GM12874 (cell line): ENCODE results near the gene PDE6B.

Experiments used
- TF ChIP-seq, protein P1 (sequence below): IDR thresholded peaks from 2 replicates; pipeline ENCODE4 v1.5.1; 2011; ENCODE audit warnings: low read depth, mild to moderate bottlenecking, control low read depth, low read length, moderate library complexity; ENCODE audit not compliant: insufficient read depth

PDE6B gene

DNA sequence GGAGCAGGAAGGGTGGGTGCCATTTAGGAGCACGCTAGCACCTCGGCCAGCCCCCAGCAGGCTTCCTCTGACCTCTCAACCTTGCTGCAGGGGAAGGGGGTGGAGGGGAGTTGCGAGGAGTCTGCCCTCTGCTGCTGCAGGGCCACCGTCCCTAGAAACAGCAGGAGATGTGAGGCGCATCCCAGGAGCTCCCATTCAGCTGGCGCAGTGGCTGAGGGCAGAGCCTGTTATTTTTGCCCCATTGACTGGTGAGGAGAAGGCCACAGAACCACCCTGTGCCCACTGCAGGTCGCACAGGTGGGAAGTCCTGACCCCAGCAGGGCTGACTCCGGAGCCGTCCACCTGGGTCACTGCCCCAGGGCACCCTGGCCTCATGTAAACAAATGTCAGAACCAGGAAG is 8.0 kb downstream of the PDE6B start:
- TF ChIP-seq, protein P1, sequence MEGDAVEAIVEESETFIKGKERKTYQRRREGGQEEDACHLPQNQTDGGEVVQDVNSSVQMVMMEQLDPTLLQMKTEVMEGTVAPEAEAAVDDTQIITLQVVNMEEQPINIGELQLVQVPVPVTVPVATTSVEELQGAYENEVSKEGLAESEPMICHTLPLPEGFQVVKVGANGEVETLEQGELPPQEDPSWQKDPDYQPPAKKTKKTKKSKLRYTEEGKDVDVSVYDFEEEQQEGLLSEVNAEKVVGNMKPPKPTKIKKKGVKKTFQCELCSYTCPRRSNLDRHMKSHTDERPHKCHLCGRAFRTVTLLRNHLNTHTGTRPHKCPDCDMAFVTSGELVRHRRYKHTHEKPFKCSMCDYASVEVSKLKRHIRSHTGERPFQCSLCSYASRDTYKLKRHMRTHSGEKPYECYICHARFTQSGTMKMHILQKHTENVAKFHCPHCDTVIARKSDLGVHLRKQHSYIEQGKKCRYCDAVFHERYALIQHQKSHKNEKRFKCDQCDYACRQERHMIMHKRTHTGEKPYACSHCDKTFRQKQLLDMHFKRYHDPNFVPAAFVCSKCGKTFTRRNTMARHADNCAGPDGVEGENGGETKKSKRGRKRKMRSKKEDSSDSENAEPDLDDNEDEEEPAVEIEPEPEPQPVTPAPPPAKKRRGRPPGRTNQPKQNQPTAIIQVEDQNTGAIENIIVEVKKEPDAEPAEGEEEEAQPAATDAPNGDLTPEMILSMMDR = no peak

DNA sequence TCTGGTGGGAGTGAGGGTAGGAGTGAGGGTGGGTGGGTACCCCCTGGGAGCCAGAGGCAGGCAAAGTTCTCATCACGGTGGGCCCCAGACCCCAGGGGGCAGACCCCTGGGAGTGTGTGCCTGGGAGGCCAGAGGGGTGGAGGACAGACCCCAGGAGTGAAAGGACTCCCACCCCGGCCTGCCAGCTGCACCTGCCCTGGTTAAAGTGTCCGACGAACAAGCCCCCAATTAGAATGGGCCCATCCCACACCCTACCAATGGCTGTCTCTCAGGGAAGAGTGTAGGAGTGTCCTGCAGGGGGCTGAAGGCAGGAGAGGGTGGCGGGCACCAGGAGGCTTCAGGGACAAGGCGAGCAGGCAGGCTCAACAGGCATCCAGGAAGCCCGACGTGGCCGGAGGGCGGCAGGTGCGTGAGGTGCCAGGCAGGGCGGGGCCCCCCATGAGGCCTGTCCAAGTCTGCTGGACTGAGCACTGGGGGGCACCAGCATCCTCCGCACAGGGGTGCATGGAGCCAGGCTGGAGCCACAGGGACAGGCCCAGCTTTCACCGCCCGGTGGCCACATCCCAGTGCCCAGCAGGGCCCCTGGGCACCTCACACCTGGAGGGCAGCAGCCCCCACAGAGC is 8.7 kb downstream of the PDE6B start:
- TF ChIP-seq, protein P1 = no peak

DNA sequence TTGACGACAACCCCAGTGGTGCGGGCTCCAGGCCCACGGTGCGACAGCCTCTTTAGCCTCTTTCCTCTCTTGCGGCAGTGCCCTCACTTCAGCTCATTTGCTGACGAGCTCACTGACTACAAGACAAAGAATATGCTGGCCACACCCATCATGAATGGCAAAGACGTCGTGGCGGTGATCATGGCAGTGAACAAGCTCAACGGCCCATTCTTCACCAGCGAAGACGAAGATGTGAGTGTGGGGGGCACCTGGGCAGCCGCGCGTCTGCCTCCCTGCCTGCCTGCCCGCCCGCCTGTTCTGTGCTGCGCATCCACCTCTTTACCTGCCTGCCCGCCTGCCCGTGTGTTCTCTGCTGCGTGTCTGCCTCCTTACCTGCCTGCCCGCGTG is 9.2 kb downstream of the PDE6B start:
- TF ChIP-seq, protein P1 = no peak

DNA sequence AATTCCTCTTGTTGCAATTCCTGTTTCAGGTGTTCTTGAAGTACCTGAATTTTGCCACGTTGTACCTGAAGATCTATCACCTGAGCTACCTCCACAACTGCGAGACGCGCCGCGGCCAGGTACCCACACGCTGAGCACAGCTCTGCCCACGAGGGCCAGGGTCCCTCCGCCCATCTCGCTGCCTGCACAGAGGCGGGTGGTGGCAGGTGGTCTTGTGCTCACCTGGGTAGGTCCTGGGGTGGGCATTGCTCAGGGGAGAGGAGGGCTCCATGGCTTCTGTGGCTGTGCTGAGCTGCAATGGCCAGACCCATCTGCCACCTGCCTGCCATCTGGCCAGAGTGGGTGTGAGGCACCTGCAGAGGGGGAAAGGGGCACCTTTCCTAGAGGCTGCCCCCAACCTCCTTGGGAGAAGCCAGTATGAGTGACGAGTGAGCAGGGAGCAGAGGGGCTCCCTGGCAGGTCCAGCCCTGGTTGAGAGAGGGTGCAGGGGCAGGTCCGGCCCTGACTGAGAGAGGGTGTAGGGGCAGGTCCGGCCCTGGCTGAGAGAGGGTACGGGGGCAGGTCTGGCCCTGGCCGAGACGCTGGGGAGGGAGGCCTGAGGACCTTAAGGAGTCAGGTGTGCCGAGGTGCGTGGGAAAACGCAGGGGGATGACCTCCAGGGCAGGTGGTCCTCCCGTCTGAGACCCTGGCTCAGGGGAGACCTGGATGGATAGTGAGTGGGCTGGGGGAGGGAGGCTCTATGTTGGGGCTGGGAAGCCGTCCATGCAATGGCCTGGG is 10.7 kb downstream of the PDE6B start:
- TF ChIP-seq, protein P1 = no peak

DNA sequence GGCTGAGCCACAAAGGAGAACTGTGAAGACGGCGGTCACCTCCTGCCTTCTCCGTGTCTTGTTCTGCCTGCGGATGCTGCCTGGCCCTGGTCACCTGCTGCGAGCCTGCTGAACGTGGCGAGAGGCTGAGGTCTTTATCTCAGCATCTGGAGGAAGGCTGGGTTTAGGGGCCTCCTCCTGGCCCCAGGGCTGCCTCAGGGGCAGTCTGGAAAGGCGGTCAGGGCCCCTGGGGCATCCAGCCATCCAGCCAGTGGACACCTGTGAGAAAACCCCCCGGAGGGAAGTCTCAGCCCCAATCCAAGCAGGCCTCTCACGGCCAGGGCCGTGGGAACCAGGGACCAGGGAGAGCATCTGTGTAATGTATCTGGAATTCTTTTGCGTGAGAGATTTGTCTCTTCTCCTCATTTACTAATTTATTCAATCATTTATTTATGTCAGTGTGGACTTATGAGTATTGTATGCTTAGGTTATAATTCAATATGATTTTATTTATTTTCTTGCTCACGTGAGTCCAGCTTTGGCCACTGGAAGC is 11.3 kb downstream of the PDE6B start:
- TF ChIP-seq, protein P1 = no peak

DNA sequence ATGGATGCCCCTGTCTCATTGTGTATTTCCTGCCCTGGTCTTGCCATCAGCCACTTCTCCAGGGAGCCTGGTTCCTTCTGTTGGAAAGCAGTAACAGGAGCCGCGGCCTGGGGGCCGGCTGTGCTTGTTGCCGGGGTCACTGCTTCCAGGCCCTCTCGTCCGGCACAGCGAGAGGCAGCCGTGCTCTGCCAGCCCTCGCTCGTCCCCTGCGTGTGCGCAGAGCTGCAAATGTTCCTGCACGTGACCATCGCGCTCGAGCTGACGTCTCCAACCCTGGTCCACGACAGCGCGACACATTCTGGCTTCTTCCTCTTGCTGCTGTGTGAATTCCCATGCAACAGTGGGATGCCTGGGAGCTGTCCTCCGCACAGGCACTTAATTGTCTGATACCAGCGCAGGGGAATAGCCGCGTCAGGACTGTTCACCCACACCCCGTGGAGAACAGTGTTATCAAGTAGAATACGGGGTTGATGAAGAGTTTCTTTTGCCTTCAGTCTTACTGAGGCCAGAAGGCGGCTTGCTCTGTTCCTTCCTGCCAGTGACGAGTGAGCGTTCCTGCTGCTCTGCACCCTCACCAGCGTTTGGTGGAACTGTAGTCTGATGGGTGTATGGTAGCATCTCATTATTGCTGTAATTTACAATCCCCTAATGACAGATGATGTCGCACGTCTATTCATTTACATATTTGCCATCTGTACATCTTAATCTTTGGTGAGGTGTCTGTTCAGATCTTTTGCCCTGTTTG is 12.3 kb downstream of the PDE6B start:
- TF ChIP-seq, protein P1 = no peak

DNA sequence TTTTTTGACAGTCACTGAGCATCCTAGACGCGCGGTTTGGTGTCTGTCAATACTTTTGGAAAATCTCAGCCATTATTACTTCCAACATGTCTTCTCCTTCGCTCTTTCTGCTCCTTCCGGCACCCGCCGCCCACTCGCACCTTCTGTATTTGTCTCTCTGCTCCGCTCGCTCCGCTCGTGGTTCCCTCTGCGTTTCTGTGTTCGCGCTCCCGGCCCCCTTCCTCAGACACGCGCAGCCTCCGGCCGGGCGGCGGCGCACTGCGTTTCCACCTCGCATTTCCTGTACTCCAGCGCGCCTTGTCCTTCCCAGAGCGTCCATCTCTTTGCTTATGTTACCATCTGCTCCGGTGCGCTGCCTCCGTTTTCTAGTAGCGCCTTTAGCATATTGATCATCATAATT is 21.1 kb downstream of the PDE6B start:
- TF ChIP-seq, protein P1 = no peak
